CD4-positive, CD25-positive, alpha-beta regulatory T cell (primary cell): ENCODE data around the gene DCST2. TPM values are rescaled to one million over a fixed set of nuclear protein-coding genes. Genes with fewer than 3 reads are reported as not detected.

Source experiments
- ATAC-seq, 2 donors: fragments of 150-1000 bp; cut with Tn5 transposase; one replicate each; pipeline ENCODE4 v1.10.0; 2021; ENCODE audit warnings: low read depth in 2 of 2, moderate number of reproducible peaks in 2 of 2, moderate library complexity in 1 of 2
- DNase-seq, 3 donors: peaks; one replicate each; pipeline versions ENCODE4 v3.0.0 to v3.0.0-alpha.2; 2012 to 2022; ENCODE audit warnings: mixed read lengths in 1 of 3
- H3K27ac ChIP-seq: one replicate; pipeline ENCODE4 v1.7.0; 2013; ENCODE audit warnings: mild to moderate bottlenecking, low read length; ENCODE audit not compliant: insufficient read depth, poor library complexity, severe bottlenecking
- H3K27me3 ChIP-seq: one replicate; pipeline ENCODE4 v1.7.0; 2013; ENCODE audit warnings: low read length; ENCODE audit not compliant: control insufficient read depth, insufficient read depth
- H3K36me3 ChIP-seq: one replicate; pipeline ENCODE4 v1.7.0; 2013; ENCODE audit warnings: mild to moderate bottlenecking, low read length, moderate library complexity; ENCODE audit not compliant: control insufficient read depth, insufficient read depth
- H3K4me1 ChIP-seq: 2 replicates; pipeline ENCODE4 v1.7.0; 2013; ENCODE audit warnings: mild to moderate bottlenecking, low read length; ENCODE audit not compliant: insufficient read depth, control insufficient read depth, poor library complexity, severe bottlenecking
- H3K4me3 ChIP-seq: one replicate; pipeline ENCODE4 v1.7.0; 2013; ENCODE audit warnings: low read depth, mild to moderate bottlenecking, low read length, moderate library complexity
- H3K9me3 ChIP-seq, 2 experiments: 1 replicate in 1 of 2; 2 replicates in 1 of 2; pipeline ENCODE4 v1.7.0; 2013; ENCODE audit warnings: low read length in 2 of 2, mild to moderate bottlenecking in 1 of 2, moderate library complexity in 1 of 2; ENCODE audit not compliant: control insufficient read depth in 2 of 2
- H3K27ac Mint-ChIP-seq, 3 donors: one replicate each; pipeline ENCODE4 v1.8.0; 2020 to 2022; ENCODE audit warnings: mild to moderate bottlenecking in 3 of 3, mixed read lengths in 3 of 3, moderate library complexity in 2 of 3
- H3K27me3 Mint-ChIP-seq: one replicate; pipeline ENCODE4 v1.8.0; 2022; ENCODE audit warnings: mild to moderate bottlenecking, mixed read lengths
- H3K36me3 Mint-ChIP-seq: one replicate; pipeline ENCODE4 v1.8.0; 2020; ENCODE audit warnings: mixed read lengths
- H3K4me1 Mint-ChIP-seq, 4 donors: one replicate each; pipeline ENCODE4 v1.8.0; 2020 to 2022; ENCODE audit warnings: mixed read lengths in 4 of 4, mild to moderate bottlenecking in 1 of 4
- H3K4me3 Mint-ChIP-seq, 4 donors: one replicate each; pipeline ENCODE4 v1.8.0; 2020 to 2022; ENCODE audit warnings: mild to moderate bottlenecking in 4 of 4, mixed read lengths in 4 of 4, moderate library complexity in 3 of 4
- H3K9me3 Mint-ChIP-seq, 7 donors: one replicate each; pipeline ENCODE4 v1.8.0; 2020 to 2022; ENCODE audit warnings: mixed read lengths in 7 of 7, mild to moderate bottlenecking in 3 of 7, moderate library complexity in 2 of 7
- polyA plus RNA-seq, 4 donors: library from polyadenylated mRNA; unstranded; fragments of 300-500 nt; fragmentation: Illumina TruSeq; gene quantifications; one replicate each; pipeline ENCODE4 v1.2.3, GENCODE V29; 2021
- total RNA-seq: library from RNA; stranded (reverse); gene quantifications from one replicate; pipeline ENCODE4 v1.2.3, GENCODE V29; 2022

Gene DCST2
- total and polyA plus RNA-seq, 5 donors from 2014 or later = 1.4 TPM; not detected in 4

DNA sequence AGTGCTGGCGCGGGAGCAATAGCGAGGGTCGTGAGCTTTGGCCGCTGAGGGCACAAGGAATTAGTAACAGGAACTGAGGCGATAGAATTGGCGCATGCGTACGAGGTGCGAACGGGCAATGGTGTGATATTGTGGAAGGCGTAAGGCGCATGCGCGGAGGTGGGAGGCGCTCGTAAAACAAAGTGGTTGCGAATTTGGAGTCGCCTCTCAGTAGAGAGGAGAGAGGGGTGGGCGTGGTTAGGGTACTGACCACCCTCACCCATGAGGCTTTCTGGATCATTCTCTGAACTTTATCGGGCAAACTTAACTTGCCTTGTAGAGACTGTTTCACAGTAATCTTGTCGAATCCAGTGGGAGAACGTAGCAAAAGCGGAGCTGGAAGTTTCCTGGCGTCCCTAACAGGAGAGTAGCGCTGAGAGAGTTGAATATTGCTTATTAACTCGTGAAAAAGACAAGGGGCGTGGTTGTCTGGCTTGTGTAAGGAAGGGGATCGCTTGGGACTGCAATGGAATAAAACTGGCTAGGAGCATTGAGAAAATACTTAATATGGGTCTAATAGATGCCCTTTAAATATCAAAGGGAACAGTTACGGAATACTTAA, 58.7 kb downstream of the DCST2 start:
- Histone ChIP-seq H3K9me3 (no peaks in the 10 kb centered on the region), H3K4me3 (peak overlapping the region; percentile 95), H3K4me1 (peaks cover 50% of the 10 kb centered on the region), H3K27me3 (no peaks in the 10 kb centered on the region), H3K36me3 (no peaks in the 10 kb centered on the region), H3K27ac (peak overlapping the region; percentile 98)
- peaks cover 0 to 27% (median 21%) of the 10 kb centered on the region in 4 donors for H3K4me1 Mint-ChIP-seq
- H3K4me3 Mint-ChIP-seq = no peak overlapping the region
- peak; percentile 93 to 97 (median 97) for DNase-seq
- no peaks in the 10 kb centered on the region for H3K27me3 Mint-ChIP-seq
- H3K36me3 Mint-ChIP-seq = peaks cover 7% of the 10 kb centered on the region
- ATAC-seq = peak; percentile 26 to 39
- H3K27ac Mint-ChIP-seq = no peak overlapping the region
- H3K9me3 Mint-ChIP-seq = no peaks in the 10 kb centered on the region

DNA sequence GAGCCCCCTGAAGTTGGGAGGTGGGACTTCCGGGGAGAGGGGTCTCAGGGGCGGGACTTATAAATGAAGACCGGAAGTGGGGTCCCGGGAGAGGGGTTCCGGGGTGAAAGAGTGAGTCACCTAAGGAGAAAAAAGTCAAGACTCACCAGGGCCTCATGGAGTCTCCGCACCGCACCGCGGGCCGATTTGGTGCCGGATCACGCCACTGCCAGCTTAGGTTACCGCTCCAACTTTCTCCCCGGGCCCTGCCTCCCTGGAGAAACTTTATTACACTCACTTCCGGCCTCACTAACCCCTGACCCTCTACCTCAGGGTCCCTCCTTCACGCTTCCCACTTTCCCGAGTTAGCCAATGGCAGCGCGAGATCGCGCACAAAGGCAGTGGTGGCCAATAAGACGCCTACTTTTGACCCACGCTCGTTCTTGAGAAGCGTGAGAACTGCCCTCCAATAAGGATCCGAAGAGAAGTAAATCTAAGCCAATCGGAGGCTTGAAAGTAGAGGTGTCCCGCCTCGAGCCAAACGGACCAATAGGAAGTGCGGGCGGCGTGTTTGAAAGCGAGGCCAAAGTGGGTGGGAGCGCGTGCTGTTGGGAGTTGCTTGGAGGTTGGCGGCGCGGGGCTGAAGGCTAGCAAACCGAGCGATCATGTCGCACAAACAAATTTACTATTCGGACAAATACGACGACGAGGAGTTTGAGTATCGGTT, 59.3 kb downstream of the DCST2 start, which contains the start of gene CKS1B:
CKS1B (plus strand) TSS at position 580 of the 706 bp plus-strand sequence; CDS start at position 645, 65 bp downstream.
- Mint-ChIP-seq H3K27me3 (no peaks in the 10 kb centered on the region), H3K36me3 (peaks cover 4% of the 10 kb centered on the region)
- H3K4me1 ChIP-seq = peaks cover 50% of the 10 kb centered on the region

DNA sequence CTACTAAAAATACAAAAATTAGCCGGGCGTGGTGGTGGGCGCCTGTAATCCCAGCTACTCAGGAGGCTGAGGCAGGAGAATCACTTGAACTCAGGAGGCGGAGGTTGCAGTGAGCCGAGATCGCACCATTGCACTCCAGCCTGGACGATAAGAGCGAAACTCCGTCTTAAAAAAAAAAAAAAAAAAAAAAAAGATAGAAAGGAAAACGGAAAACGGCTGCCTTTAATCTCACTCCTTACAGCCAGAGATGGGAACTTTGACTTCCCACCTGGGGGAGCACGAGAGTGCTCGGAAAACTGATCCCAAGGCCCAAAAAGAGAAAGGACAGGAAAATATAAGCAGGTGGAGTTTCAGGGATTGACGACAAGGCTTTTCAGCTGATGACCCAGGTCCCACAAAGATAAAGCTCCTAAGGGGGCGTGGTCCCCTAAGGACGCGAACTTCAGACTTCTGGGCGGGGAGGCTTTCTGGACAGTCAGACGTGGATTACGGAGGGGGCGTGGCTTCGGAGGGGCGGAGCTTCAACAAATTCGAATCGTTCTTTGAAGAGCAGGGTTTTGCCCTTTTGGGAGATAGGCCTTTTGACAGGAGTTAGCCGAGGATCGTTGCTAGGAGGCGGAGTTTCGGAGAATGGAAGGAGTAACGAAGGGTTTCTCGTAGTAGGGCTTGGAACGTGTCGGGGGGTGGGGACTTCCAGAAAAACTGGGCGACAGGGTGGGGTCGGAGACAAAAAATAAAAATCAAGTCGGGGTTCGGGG, 60.1 kb downstream of the DCST2 start:
- no peaks in the 10 kb centered on the region for H3K27me3 Mint-ChIP-seq
- H3K36me3 ChIP-seq = peaks cover 5% of the 10 kb centered on the region
- H3K27me3 ChIP-seq = no peaks in the 10 kb centered on the region
- peak overlapping the region; percentile 90 for H3K4me3 ChIP-seq
- peak overlapping the region in 1 of 3 donors; percentile 78 for H3K27ac Mint-ChIP-seq
- no peak overlapping the region for H3K4me3 Mint-ChIP-seq
- peaks cover 50% of the 10 kb centered on the region for H3K4me1 ChIP-seq
- H3K9me3 Mint-ChIP-seq = no peaks in the 10 kb centered on the region
- peak; percentile 83 to 93 (median 89) for DNase-seq
- H3K4me1 Mint-ChIP-seq = peaks cover 0 to 37% (median 26%) of the 10 kb centered on the region in 4 donors
- no peak for ATAC-seq
- peak overlapping the region; percentile 98 for H3K27ac ChIP-seq
- H3K36me3 Mint-ChIP-seq = peaks cover 4% of the 10 kb centered on the region
- no peaks in the 10 kb centered on the region for H3K9me3 ChIP-seq

More for the DNA sequence above, 59.3 kb downstream of the DCST2 start, which contains the start of gene CKS1B:
- Histone ChIP-seq H3K27me3 (no peaks in the 10 kb centered on the region), H3K9me3 (no peaks in the 10 kb centered on the region), H3K4me3 (peak within 1 kb of the TSS; percentile 95), H3K27ac (peak within 1 kb of the TSS; percentile 98), H3K36me3 (no peaks in the 10 kb centered on the region)
- peak; percentile 92 to 99 (median 99) for DNase-seq
- ATAC-seq = peak; percentile 89 to 91
- H3K4me3 Mint-ChIP-seq = no peak within 1 kb of the TSS
- no peak within 1 kb of the TSS for H3K27ac Mint-ChIP-seq
- H3K9me3 Mint-ChIP-seq = no peaks in the 10 kb centered on the region
- peaks cover 0 to 33% (median 25%) of the 10 kb centered on the region in 4 donors for H3K4me1 Mint-ChIP-seq

DNA sequence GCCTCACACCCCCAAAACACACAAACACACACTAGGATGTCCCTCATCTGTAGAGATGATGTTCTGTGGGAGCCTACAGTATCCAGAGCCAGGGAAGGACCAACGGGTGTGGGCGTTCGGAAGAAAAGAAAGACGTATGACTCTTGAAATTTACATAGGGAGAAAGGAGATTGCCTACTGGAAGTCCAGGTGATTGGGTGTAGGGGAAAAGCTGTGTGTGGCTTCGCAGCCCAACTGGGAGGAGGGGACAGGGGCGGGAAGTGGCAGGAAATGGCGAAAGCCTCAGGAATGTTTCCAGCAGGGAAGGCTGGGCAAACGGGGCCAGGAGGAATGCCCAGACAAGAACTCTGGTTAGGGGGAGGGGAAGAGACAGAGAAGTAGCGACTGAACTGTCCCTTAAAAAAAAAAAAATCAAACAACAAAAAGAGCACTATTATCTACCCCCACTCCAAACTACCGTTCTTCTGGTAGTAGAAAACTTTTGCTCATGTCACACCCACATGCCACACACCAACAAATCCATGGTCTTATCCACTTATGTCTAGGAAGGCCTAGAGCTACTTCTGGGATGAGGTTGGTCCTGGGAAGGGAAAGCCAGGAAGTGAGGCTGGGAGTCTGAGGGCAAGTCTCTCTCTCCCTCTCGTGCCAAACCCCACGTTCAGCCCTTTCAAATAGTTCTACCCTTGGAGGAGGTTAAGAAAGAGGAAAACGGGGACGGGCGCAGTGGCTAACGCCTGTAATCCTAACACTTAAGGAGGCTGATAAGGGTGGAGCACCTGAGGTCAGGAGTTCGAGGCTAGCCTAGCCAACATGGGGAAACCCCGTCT, 60.9 kb downstream of the DCST2 start:
- peaks cover 0 to 42% (median 31%) of the 10 kb centered on the region in 4 donors for H3K4me1 Mint-ChIP-seq
- H3K27ac ChIP-seq = peak overlapping the region; percentile 98
- DNase-seq = no peak
- no peaks in the 10 kb centered on the region for H3K27me3 Mint-ChIP-seq
- ATAC-seq = no peak
- no peaks in the 10 kb centered on the region for H3K9me3 ChIP-seq
- peaks cover 13% of the 10 kb centered on the region for H3K36me3 ChIP-seq
- peaks cover 4% of the 10 kb centered on the region for H3K36me3 Mint-ChIP-seq
- no peaks in the 10 kb centered on the region for H3K9me3 Mint-ChIP-seq
- peak overlapping the region; percentile 22 for H3K4me3 ChIP-seq
- no peaks in the 10 kb centered on the region for H3K27me3 ChIP-seq
- peaks cover 50% of the 10 kb centered on the region for H3K4me1 ChIP-seq
- H3K27ac Mint-ChIP-seq = peak overlapping the region in 1 of 3 donors; percentile 79
- peak overlapping the region in 1 of 4 donors; percentile 73 for H3K4me3 Mint-ChIP-seq

DNA sequence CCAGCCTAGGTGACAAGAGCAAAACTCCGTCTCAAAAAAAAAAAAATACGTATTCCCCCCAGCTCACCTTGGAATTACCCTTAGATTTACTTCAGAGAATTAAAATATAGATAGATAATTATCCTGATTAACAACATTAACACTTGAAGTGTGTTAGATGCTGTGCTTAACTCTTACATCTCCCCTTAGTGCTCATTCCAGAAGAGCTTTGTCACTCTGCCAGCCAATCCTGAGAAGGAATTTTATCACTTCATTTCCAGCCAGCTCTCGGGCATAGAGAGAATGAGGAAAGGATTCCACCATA, 61.4 kb downstream of the DCST2 start:
- Histone ChIP-seq H3K36me3 (peaks cover 18% of the 10 kb centered on the region), H3K27me3 (no peaks in the 10 kb centered on the region), H3K27ac (no peak overlapping the region), H3K4me1 (peaks cover 50% of the 10 kb centered on the region), H3K4me3 (peak overlapping the region; percentile 22), H3K9me3 (no peaks in the 10 kb centered on the region)
- ATAC-seq (no peak), DNase-seq (no peak)
- Mint-ChIP-seq H3K27me3 (no peaks in the 10 kb centered on the region), H3K4me3 (peak overlapping the region in 1 of 4 donors; percentile 73), H3K27ac (peak overlapping the region in 1 of 3 donors; percentile 79), H3K36me3 (peaks cover 4% of the 10 kb centered on the region), H3K9me3 (no peaks in the 10 kb centered on the region), H3K4me1 (peaks cover 0 to 38% (median 31%) of the 10 kb centered on the region in 4 donors)

DNA sequence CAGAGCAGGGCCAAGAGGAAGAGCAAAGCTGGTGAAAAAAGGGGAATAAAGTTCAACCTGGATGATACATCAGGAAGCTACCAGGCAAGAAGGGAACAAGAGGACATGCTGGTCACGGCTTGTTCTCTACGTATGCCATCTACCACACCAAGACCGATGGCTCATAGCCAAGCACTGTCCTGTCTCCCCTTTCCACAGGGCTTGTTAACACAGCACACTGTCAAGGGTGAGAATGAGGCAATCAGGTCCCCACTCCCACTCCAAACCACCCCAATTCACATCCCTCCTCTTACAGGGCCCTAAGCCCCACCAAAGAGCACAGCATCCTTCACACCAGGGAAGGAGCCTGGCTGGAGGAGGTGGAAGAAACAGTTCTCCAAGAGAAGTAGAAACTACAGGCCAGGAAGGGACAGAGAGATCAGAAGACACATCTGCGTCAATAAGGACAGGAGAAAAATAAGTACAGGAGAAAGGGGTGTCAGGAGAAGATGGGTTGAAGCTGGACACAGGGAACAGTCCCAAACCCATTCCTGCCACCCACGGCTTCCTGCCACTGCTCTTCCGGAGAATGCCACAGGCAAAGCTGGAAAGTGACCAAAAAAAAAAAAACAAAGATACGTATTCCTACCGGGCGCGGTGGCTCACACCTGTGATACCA, 62.1 kb downstream of the DCST2 start:
- H3K27ac Mint-ChIP-seq = peak overlapping the region; percentile 60 to 86 (median 66)
- peak overlapping the region; percentile 26 for H3K27ac ChIP-seq
- peaks cover 0 to 38% (median 29%) of the 10 kb centered on the region in 4 donors for H3K4me1 Mint-ChIP-seq
- no peaks in the 10 kb centered on the region for H3K27me3 Mint-ChIP-seq
- ATAC-seq (no peak), DNase-seq (no peak)
- H3K27me3 ChIP-seq = no peaks in the 10 kb centered on the region
- peaks cover 25% of the 10 kb centered on the region for H3K36me3 ChIP-seq
- peak overlapping the region; percentile 35 for H3K4me3 ChIP-seq
- no peaks in the 10 kb centered on the region for H3K9me3 ChIP-seq
- H3K4me1 ChIP-seq = peaks cover 47% of the 10 kb centered on the region
- H3K4me3 Mint-ChIP-seq = peak overlapping the region; percentile 34 to 68 (median 54)
- peaks cover 4% of the 10 kb centered on the region for H3K36me3 Mint-ChIP-seq
- no peaks in the 10 kb centered on the region for H3K9me3 Mint-ChIP-seq
